K562 (cell line): Measurements from ENCODE around the gene DROSHA. TPM values are rescaled to one million over a fixed set of nuclear protein-coding genes. Genes with fewer than 3 reads are reported as not detected.

ENCODE experiments used
- ARID1B ChIP-seq: fragments of 450-650 bp; IDR thresholded peaks from 2 replicates; pipeline ENCODE4 v1.6.1; 2016; ENCODE audit warnings: antibody characterized with exemption, mild to moderate bottlenecking, inconsistent platforms
- BACH1 ChIP-seq: fragments of 200-800 bp; sonication (Bioruptor generic); IDR thresholded peaks from 2 replicates; pipeline ENCODE4 v1.6.1; 2016; ENCODE audit warnings: missing genetic modification characterization, missing compliant biosample characterization
- BRD4 ChIP-seq: fragments of 200-600 bp; sonication (generic); IDR thresholded peaks from 2 replicates; pipeline ENCODE4 v1.6.1; 2017; ENCODE audit warnings: inconsistent platforms
- CBX2 ChIP-seq: fragments of 200-600 bp; sonication (generic); IDR thresholded peaks from one replicate; pipeline ENCODE4 v1.6.1; 2012; ENCODE audit warnings: mild to moderate bottlenecking, low read length, inconsistent platforms; ENCODE audit not compliant: insufficient read depth, poor library complexity, severe bottlenecking
- HSF4 ChIP-seq: fragments of 250-450 bp; sonication (Bioruptor Pico); IDR thresholded peaks from 2 replicates; pipeline ENCODE4 v2.1.2; 2022; ENCODE audit warnings: mild to moderate bottlenecking, moderate library complexity, borderline replicate concordance
- IRF2 ChIP-seq: sonication (generic); formaldehyde crosslinking; IDR thresholded peaks from 2 replicates; pipeline ENCODE4 v1.8.1; 2022; ENCODE audit warnings: mild to moderate bottlenecking, missing genetic modification reagents
- MAFG ChIP-seq: fragments of 450-650 bp; conservative IDR thresholded peaks from 2 replicates; pipeline ENCODE4 v1.6.1; 2016; ENCODE audit warnings: missing genetic modification characterization, missing compliant biosample characterization
- PHTF2 ChIP-seq: fragments of 250-450 bp; sonication (Bioruptor Pico); IDR thresholded peaks from 2 replicates; pipeline ENCODE4 v1.5.0; 2021; ENCODE audit warnings: mild to moderate bottlenecking
- SAP30 ChIP-seq: fragments of 200-600 bp; sonication (generic); IDR thresholded peaks from 2 replicates; pipeline ENCODE4 v1.6.1; 2012; ENCODE audit warnings: borderline replicate concordance, low read depth, mild to moderate bottlenecking, moderate library complexity, low read length, control low read depth, inconsistent platforms; ENCODE audit not compliant: insufficient read depth, poor library complexity, severe bottlenecking
- TCF3 ChIP-seq: sonication (generic); formaldehyde crosslinking; IDR thresholded peaks from 2 replicates; pipeline ENCODE4 v1.4.0; 2020; ENCODE audit warnings: mild to moderate bottlenecking, missing genetic modification reagents
- THRAP3 ChIP-seq: fragments of 450-650 bp; IDR thresholded peaks from 2 replicates; pipeline ENCODE4 v1.6.1; 2016; ENCODE audit warnings: mild to moderate bottlenecking, inconsistent platforms, borderline replicate concordance
- ZNF197 ChIP-seq: fragments of 200-800 bp; sonication (Bioruptor generic); IDR thresholded peaks from 2 replicates; pipeline ENCODE4 v1.6.1; 2016; ENCODE audit warnings: low read depth, missing genetic modification characterization, missing compliant biosample characterization
- ZNF263 ChIP-seq: sonication (generic); formaldehyde crosslinking; IDR thresholded peaks from 2 replicates; pipeline ENCODE4 v1.8.0; 2022; ENCODE audit warnings: mild to moderate bottlenecking, missing genetic modification reagents, borderline replicate concordance
- ZNF347 ChIP-seq: fragments of 450-650 bp; formaldehyde crosslinking; IDR thresholded peaks from 2 replicates; pipeline ENCODE4 v1.4.0; 2020; ENCODE audit warnings: low read depth, mild to moderate bottlenecking, moderate library complexity
- ZNF551 ChIP-seq: fragments of 250-450 bp; sonication (Bioruptor Pico); IDR thresholded peaks from 2 replicates; pipeline ENCODE4 v1.5.0; 2021; ENCODE audit warnings: mild to moderate bottlenecking, moderate library complexity
- ZNF586 ChIP-seq: fragments of 450-650 bp; formaldehyde crosslinking; conservative IDR thresholded peaks from 2 replicates; pipeline ENCODE4 v1.4.0; 2020; ENCODE audit warnings: mild to moderate bottlenecking, moderate library complexity
- polyA plus RNA-seq, 8 experiments: library from polyadenylated mRNA; depleted of rRNA in 4 of 8; stranded (reverse) in 5 of 8; unstranded in 3 of 8; fragments of >200 nt; fragmentation: Nextera tagmentation in 2 of 8; fragmentation: Illumina TruSeq in 1 of 8; extraction: Ambion mirVana in 2 of 8; extraction: Trizol in 1 of 8; gene quantifications; 2 replicates each; pipeline versions ENCODE4 v1.2.1 to v1.2.3, GENCODE V29; 2011 to 2014; ENCODE audit warnings: inconsistent platforms in 1 of 8, missing spikeins in 1 of 8
- total RNA-seq, 7 experiments: library from RNA; depleted of rRNA in 6 of 7; stranded (reverse); fragments of >200 nt in 6 of 7; fragmentation: Illumina TruSeq in 2 of 7; extraction: Trizol in 2 of 7; gene quantifications; 2 replicates each; pipeline versions ENCODE4 v1.2.1 to v1.2.3, GENCODE V29; 2011 to 2021; ENCODE audit warnings: low replicate concordance in 1 of 7
- TF ChIP-seq, protein P1 (sequence below), 2 experiments: fragments of 450-650 bp in 1 of 2; IDR thresholded peaks; 2 replicates each; pipeline ENCODE4 v1.6.1; 2011 to 2017; ENCODE audit warnings: low read depth in 2 of 2, antibody characterized with exemption in 1 of 2, borderline replicate concordance in 1 of 2, low read length in 1 of 2, mild to moderate bottlenecking in 1 of 2, mixed read lengths in 1 of 2; ENCODE audit not compliant: control insufficient read depth in 1 of 2
- TF ChIP-seq, protein P2 (sequence below), 2 experiments: fragments of 250-450 bp in 1 of 2; fragments of 450-650 bp in 1 of 2; sonication (Bioruptor Pico) in 1 of 2; IDR thresholded peaks; 2 replicates each; pipeline versions ENCODE4 v1.6.1 to v1.8.0; 2016 to 2021; ENCODE audit warnings: mild to moderate bottlenecking in 2 of 2, moderate library complexity in 2 of 2, missing compliant biosample characterization in 1 of 2, missing genetic modification characterization in 1 of 2
- TF ChIP-seq, protein P3 (sequence below): fragments of 450-650 bp; IDR thresholded peaks from 2 replicates; pipeline ENCODE4 v1.6.1; 2017; ENCODE audit warnings: antibody characterized with exemption, mild to moderate bottlenecking
- TF ChIP-seq, protein P4 (sequence below): fragments of 250-450 bp; sonication (Bioruptor Pico); IDR thresholded peaks from 2 replicates; pipeline ENCODE4 v1.6.1; 2021; ENCODE audit warnings: mild to moderate bottlenecking

The DROSHA gene
- total and polyA plus RNA-seq, 9 of the 15 experiments (the other 6 are each of a cell fraction or from before 2014, with no cell fraction given), result 52.5 to 109 (median 68.9) TPM

DNA sequence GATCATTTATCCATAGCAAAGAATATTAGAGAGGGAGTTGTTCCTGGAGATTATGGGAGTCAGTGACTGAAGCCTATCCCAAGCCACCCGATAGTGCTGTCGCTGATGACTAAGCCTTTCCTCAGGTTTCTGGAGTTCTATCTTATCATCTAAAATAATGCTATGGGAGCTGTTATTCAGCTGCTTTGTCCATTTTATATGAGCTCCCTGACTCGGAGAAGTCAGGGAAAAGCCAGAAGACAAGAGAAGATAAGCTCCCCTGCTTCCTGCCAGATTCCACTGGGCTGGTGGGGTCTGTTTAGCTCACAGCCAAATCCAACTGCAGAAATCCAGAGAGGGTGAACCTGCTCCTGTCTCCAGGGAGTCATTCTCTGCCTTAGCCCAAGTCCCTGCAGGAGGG is 148.2 kb downstream of the DROSHA start (continued):
- TF ChIP-seq, protein P1, sequence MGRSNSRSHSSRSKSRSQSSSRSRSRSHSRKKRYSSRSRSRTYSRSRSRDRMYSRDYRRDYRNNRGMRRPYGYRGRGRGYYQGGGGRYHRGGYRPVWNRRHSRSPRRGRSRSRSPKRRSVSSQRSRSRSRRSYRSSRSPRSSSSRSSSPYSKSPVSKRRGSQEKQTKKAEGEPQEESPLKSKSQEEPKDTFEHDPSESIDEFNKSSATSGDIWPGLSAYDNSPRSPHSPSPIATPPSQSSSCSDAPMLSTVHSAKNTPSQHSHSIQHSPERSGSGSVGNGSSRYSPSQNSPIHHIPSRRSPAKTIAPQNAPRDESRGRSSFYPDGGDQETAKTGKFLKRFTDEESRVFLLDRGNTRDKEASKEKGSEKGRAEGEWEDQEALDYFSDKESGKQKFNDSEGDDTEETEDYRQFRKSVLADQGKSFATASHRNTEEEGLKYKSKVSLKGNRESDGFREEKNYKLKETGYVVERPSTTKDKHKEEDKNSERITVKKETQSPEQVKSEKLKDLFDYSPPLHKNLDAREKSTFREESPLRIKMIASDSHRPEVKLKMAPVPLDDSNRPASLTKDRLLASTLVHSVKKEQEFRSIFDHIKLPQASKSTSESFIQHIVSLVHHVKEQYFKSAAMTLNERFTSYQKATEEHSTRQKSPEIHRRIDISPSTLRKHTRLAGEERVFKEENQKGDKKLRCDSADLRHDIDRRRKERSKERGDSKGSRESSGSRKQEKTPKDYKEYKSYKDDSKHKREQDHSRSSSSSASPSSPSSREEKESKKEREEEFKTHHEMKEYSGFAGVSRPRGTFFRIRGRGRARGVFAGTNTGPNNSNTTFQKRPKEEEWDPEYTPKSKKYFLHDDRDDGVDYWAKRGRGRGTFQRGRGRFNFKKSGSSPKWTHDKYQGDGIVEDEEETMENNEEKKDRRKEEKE (IDR thresholded peaks at IDR 0.05; ENCODE audit: borderline replicate concordance in 1 of 2, control insufficient read depth in 1 of 2, low read depth in 2 of 2, low read length in 1 of 2), result no peak
- TF ChIP-seq BACH1 (tag) (no peak), ZNF263 (CRISPR knock-in tag) (no peak), TCF3 (peak; percentile 68), MAFG (tag) (peak; percentile 66), ZNF347 (CRISPR knock-in tag) (no peak), HSF4 (CRISPR knock-in tag) (no peak), PHTF2 (CRISPR knock-in tag) (no peak), ZNF586 (CRISPR knock-in tag) (no peak), IRF2 (CRISPR knock-in tag) (no peak), THRAP3 (no peak), ZNF551 (no peak), SAP30 (no peak), CBX2 (no peak), ZNF197 (CRISPR knock-in tag) (no peak), BRD4 (no peak), ARID1B (peak; percentile 74)
- TF ChIP-seq, protein P2, sequence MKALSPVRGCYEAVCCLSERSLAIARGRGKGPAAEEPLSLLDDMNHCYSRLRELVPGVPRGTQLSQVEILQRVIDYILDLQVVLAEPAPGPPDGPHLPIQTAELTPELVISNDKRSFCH (CRISPR knock-in tag; IDR thresholded peaks at IDR 0.05), result no peak
- TF ChIP-seq, protein P2 (tag; IDR thresholded peaks at IDR 0.05), result no peak
- TF ChIP-seq, protein P3, sequence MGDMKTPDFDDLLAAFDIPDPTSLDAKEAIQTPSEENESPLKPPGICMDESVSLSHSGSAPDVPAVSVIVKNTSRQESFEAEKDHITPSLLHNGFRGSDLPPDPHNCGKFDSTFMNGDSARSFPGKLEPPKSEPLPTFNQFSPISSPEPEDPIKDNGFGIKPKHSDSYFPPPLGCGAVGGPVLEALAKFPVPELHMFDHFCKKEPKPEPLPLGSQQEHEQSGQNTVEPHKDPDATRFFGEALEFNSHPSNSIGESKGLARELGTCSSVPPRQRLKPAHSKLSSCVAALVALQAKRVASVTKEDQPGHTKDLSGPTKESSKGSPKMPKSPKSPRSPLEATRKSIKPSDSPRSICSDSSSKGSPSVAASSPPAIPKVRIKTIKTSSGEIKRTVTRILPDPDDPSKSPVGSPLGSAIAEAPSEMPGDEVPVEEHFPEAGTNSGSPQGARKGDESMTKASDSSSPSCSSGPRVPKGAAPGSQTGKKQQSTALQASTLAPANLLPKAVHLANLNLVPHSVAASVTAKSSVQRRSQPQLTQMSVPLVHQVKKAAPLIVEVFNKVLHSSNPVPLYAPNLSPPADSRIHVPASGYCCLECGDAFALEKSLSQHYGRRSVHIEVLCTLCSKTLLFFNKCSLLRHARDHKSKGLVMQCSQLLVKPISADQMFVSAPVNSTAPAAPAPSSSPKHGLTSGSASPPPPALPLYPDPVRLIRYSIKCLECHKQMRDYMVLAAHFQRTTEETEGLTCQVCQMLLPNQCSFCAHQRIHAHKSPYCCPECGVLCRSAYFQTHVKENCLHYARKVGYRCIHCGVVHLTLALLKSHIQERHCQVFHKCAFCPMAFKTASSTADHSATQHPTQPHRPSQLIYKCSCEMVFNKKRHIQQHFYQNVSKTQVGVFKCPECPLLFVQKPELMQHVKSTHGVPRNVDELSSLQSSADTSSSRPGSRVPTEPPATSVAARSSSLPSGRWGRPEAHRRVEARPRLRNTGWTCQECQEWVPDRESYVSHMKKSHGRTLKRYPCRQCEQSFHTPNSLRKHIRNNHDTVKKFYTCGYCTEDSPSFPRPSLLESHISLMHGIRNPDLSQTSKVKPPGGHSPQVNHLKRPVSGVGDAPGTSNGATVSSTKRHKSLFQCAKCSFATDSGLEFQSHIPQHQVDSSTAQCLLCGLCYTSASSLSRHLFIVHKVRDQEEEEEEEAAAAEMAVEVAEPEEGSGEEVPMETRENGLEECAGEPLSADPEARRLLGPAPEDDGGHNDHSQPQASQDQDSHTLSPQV, result no peak
- TF ChIP-seq, protein P4, sequence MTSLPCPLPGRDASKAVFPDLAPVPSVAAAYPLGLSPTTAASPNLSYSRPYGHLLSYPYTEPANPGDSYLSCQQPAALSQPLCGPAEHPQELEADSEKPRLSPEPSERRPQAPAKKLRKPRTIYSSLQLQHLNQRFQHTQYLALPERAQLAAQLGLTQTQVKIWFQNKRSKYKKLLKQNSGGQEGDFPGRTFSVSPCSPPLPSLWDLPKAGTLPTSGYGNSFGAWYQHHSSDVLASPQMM (CRISPR knock-in tag), result no peak
